H1 (cell line): Measurements from ENCODE around the gene ATP4A. TPM values are rescaled to one million over a fixed set of nuclear protein-coding genes. Genes with fewer than 3 reads are reported as not detected.

Experiments used
- CHD2 ChIP-seq: IDR thresholded peaks from 2 replicates; pipeline ENCODE4 v1.6.1; 2012; ENCODE audit warnings: low read length, improper control_type of control experiment
- E2F6 ChIP-seq: IDR thresholded peaks from 2 replicates; pipeline ENCODE4 v1.6.1; 2012; ENCODE audit warnings: inconsistent platforms
- EP300 ChIP-seq, 2 experiments: IDR thresholded peaks; 1 replicate in 1 of 2; 2 replicates in 1 of 2; pipeline ENCODE4 v1.6.1; 2011 to 2012; ENCODE audit warnings: low read depth in 2 of 2, low read length in 2 of 2, mild to moderate bottlenecking in 2 of 2, borderline replicate concordance in 1 of 2, inconsistent platforms in 1 of 2, moderate library complexity in 1 of 2
- MAX ChIP-seq: IDR thresholded peaks from 2 replicates; pipeline ENCODE4 v1.6.1; 2012; ENCODE audit warnings: inconsistent platforms
- TAF1 ChIP-seq: IDR thresholded peaks from 2 replicates; pipeline ENCODE4 v1.6.1; 2011; ENCODE audit warnings: mild to moderate bottlenecking, low read depth, low read length
- TCF12 ChIP-seq: IDR thresholded peaks from 2 replicates; pipeline ENCODE4 v1.6.1; 2011; ENCODE audit warnings: low read depth, mild to moderate bottlenecking, low read length
- polyA plus RNA-seq, 7 experiments: library from polyadenylated mRNA; depleted of rRNA in 3 of 7; stranded (reverse) in 5 of 7; unstranded in 2 of 7; fragments of >200 nt in 5 of 7; fragments of 200-250 nt in 2 of 7; gene quantifications; 1 replicate in 5 of 7; 2 replicates in 1 of 7; 4 replicates in 1 of 7; pipeline versions ENCODE4 v1.2.1 to v1.2.3, GENCODE V29; 2011 to 2013; ENCODE audit warnings: missing spikeins in 2 of 7, mixed read lengths in 2 of 7
- total RNA-seq: library from RNA; stranded (reverse); fragmentation: NEBNext Ultra II Directional; extraction: Animal tissue kit (Norgen Biotek cat#: 25700); gene quantifications from 2 replicates; pipeline ENCODE4 v1.2.1, GENCODE V29; 2021
- TF ChIP-seq, protein P1 (sequence below): fragments of 300-600 bp; sonication (generic); IDR thresholded peaks from 2 replicates; pipeline ENCODE4 v1.7.1; 2012; ENCODE audit warnings: low read length, moderate library complexity, mild to moderate bottlenecking, inconsistent platforms; ENCODE audit not compliant: insufficient replicate concordance
- TF ChIP-seq, protein P2 (sequence below): IDR thresholded peaks from 2 replicates; pipeline ENCODE4 v1.6.1; 2011; ENCODE audit warnings: low read depth, mild to moderate bottlenecking, low read length; ENCODE audit not compliant: insufficient read depth

The ATP4A gene
- total and polyA plus RNA-seq, 2 of the 8 experiments (the other 6 are each of a cell fraction or from before 2014, with no cell fraction given): 0.50 to 1.2 TPM

- TF ChIP-seq, protein P1, sequence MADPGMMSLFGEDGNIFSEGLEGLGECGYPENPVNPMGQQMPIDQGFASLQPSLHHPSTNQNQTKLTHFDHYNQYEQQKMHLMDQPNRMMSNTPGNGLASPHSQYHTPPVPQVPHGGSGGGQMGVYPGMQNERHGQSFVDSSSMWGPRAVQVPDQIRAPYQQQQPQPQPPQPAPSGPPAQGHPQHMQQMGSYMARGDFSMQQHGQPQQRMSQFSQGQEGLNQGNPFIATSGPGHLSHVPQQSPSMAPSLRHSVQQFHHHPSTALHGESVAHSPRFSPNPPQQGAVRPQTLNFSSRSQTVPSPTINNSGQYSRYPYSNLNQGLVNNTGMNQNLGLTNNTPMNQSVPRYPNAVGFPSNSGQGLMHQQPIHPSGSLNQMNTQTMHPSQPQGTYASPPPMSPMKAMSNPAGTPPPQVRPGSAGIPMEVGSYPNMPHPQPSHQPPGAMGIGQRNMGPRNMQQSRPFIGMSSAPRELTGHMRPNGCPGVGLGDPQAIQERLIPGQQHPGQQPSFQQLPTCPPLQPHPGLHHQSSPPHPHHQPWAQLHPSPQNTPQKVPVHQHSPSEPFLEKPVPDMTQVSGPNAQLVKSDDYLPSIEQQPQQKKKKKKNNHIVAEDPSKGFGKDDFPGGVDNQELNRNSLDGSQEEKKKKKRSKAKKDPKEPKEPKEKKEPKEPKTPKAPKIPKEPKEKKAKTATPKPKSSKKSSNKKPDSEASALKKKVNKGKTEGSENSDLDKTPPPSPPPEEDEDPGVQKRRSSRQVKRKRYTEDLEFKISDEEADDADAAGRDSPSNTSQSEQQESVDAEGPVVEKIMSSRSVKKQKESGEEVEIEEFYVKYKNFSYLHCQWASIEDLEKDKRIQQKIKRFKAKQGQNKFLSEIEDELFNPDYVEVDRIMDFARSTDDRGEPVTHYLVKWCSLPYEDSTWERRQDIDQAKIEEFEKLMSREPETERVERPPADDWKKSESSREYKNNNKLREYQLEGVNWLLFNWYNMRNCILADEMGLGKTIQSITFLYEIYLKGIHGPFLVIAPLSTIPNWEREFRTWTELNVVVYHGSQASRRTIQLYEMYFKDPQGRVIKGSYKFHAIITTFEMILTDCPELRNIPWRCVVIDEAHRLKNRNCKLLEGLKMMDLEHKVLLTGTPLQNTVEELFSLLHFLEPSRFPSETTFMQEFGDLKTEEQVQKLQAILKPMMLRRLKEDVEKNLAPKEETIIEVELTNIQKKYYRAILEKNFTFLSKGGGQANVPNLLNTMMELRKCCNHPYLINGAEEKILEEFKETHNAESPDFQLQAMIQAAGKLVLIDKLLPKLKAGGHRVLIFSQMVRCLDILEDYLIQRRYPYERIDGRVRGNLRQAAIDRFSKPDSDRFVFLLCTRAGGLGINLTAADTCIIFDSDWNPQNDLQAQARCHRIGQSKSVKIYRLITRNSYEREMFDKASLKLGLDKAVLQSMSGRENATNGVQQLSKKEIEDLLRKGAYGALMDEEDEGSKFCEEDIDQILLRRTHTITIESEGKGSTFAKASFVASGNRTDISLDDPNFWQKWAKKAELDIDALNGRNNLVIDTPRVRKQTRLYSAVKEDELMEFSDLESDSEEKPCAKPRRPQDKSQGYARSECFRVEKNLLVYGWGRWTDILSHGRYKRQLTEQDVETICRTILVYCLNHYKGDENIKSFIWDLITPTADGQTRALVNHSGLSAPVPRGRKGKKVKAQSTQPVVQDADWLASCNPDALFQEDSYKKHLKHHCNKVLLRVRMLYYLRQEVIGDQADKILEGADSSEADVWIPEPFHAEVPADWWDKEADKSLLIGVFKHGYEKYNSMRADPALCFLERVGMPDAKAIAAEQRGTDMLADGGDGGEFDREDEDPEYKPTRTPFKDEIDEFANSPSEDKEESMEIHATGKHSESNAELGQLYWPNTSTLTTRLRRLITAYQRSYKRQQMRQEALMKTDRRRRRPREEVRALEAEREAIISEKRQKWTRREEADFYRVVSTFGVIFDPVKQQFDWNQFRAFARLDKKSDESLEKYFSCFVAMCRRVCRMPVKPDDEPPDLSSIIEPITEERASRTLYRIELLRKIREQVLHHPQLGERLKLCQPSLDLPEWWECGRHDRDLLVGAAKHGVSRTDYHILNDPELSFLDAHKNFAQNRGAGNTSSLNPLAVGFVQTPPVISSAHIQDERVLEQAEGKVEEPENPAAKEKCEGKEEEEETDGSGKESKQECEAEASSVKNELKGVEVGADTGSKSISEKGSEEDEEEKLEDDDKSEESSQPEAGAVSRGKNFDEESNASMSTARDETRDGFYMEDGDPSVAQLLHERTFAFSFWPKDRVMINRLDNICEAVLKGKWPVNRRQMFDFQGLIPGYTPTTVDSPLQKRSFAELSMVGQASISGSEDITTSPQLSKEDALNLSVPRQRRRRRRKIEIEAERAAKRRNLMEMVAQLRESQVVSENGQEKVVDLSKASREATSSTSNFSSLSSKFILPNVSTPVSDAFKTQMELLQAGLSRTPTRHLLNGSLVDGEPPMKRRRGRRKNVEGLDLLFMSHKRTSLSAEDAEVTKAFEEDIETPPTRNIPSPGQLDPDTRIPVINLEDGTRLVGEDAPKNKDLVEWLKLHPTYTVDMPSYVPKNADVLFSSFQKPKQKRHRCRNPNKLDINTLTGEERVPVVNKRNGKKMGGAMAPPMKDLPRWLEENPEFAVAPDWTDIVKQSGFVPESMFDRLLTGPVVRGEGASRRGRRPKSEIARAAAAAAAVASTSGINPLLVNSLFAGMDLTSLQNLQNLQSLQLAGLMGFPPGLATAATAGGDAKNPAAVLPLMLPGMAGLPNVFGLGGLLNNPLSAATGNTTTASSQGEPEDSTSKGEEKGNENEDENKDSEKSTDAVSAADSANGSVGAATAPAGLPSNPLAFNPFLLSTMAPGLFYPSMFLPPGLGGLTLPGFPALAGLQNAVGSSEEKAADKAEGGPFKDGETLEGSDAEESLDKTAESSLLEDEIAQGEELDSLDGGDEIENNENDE: no peak
- TF ChIP-seq CHD2 (no peak), E2F6 (no peak), TAF1 (no peak), MAX (no peak), EP300 (IDR thresholded peaks at IDR 0.05; ENCODE audit: borderline replicate concordance in 1 of 2, low read depth in 2 of 2, low read length in 2 of 2) (no peak), TCF12 (no peak)
- TF ChIP-seq, protein P2, sequence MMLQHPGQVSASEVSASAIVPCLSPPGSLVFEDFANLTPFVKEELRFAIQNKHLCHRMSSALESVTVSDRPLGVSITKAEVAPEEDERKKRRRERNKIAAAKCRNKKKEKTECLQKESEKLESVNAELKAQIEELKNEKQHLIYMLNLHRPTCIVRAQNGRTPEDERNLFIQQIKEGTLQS: no peak
Observed at GRCh38 chr19:35516310-35516709, 47.1 kb downstream of the ATP4A start (continued).
